GM12865 (cell line): ENCODE data around the gene ZNHIT2.

Experiments
- DNase-seq: peaks from one replicate; pipeline ENCODE4 v3.0.0; 2010; ENCODE audit warnings: low read depth
- H3K4me3 ChIP-seq: 2 replicates; pipeline ENCODE4 v1.5.1; 2011; ENCODE audit warnings: mild to moderate bottlenecking, low read depth, low read length, control low read depth
- TF ChIP-seq, protein P1 (sequence below): IDR thresholded peaks from 2 replicates; pipeline ENCODE4 v1.5.1; 2011; ENCODE audit warnings: low read length, control low read depth, low read depth, inconsistent platforms; ENCODE audit not compliant: insufficient read depth; ENCODE audit errors: missing control alignments

Gene ZNHIT2

DNA sequence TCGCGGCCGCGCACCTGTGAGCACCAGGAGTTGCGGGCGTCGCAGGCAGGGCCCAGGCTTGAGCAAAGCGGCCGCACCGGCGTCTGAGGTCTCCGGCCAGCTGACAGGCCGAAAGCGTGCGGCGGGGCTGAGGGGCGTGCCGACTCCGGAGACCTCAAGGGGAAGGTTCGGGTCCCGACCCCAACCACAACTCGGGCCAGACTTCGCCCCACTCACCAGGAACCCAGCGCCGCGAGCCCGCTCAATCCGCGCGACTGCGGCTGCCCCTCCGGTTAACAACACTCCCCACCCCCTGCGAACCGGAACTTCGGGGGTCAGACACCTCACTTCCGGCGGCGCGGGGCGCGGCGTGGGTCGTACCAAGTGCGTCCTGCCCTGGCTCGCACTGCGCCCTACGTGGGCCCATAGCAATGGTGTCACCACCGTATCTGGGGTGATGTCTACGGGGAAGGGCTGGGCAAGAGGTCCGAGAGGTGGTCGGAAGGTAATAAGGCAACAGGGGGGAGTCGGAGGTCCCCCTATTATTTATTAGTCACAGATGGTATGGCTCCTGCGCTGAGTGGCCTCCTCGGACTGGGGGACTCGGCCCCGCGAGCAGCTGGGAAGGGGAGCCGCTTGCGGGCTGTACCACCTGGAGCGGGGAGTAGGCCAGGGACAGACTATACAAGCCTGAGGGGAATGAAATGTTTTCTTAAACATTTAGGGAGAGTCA lies 16.9 kb upstream of the ZNHIT2 start, which contains the start of gene SYVN1:
TSS of gene SYVN1 (minus strand) at position 280 of the 712 bp plus-strand sequence. CDS start 918 bp downstream, outside the sequence.
- TF ChIP-seq, protein P1, sequence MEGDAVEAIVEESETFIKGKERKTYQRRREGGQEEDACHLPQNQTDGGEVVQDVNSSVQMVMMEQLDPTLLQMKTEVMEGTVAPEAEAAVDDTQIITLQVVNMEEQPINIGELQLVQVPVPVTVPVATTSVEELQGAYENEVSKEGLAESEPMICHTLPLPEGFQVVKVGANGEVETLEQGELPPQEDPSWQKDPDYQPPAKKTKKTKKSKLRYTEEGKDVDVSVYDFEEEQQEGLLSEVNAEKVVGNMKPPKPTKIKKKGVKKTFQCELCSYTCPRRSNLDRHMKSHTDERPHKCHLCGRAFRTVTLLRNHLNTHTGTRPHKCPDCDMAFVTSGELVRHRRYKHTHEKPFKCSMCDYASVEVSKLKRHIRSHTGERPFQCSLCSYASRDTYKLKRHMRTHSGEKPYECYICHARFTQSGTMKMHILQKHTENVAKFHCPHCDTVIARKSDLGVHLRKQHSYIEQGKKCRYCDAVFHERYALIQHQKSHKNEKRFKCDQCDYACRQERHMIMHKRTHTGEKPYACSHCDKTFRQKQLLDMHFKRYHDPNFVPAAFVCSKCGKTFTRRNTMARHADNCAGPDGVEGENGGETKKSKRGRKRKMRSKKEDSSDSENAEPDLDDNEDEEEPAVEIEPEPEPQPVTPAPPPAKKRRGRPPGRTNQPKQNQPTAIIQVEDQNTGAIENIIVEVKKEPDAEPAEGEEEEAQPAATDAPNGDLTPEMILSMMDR = no peak
- peak; percentile 94 for DNase-seq
- peak within 1 kb of the TSS; percentile 78 for H3K4me3 ChIP-seq

DNA sequence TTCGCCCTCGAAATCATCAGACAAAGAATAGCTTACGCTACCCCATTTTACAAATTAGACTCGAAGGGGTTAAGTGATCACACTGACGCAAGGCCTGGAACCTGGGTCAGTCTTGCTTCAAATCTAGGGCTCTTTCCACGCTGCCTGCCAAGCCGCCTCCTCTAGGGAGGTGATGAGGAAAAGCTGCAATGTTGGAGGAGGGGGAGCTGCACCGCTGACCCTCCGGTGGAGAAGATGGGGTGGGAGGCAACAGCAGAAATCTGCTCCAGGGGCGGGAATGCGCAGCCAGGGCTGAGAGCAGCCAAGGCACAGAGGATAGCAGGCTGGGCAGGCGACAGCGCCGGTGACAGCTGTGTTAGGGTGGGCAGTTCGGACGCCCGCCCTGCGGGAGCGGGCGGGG lies 16.2 kb upstream of the ZNHIT2 start:
- no peak for DNase-seq
- peak overlapping the region; percentile 78 for H3K4me3 ChIP-seq
- TF ChIP-seq, protein P1 = no peak

DNA sequence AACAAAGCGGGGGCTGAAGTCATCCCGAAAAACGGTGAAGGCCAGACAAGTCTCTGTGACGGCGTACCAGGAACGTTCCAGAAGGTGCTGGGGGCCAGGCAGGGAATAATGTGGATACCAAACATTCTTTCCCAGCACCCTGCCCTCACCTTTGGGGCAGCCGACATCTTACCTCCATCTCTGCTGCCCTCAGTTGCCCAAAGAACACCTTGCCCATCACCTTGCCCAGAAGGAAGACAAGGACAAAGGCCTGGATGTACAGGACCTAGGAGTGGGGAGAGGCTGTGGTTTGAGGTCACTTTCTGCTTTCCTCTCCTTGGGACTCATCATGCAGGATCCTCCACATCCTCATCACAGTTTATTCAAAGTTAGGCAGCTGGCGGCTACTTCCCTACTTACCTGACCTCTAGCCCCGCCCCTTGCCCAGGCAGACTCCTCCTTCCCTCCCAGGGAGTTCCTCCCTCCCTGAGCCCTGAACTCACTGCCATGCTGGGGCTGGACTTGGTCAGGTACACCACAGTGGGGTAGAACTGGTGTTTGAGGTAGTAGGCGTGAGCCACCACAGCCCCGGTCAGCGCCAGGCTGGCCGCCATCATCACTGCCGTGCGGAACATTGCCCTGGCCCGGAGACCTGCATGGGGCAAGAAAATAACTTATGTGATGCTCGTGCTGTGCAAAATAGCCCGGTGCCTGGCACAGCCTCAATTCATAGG lies 15.6 kb upstream of the ZNHIT2 start:
- H3K4me3 ChIP-seq = peak overlapping the region; percentile 78
- peak; percentile 85 for DNase-seq
- TF ChIP-seq, protein P1 = no peak

DNA sequence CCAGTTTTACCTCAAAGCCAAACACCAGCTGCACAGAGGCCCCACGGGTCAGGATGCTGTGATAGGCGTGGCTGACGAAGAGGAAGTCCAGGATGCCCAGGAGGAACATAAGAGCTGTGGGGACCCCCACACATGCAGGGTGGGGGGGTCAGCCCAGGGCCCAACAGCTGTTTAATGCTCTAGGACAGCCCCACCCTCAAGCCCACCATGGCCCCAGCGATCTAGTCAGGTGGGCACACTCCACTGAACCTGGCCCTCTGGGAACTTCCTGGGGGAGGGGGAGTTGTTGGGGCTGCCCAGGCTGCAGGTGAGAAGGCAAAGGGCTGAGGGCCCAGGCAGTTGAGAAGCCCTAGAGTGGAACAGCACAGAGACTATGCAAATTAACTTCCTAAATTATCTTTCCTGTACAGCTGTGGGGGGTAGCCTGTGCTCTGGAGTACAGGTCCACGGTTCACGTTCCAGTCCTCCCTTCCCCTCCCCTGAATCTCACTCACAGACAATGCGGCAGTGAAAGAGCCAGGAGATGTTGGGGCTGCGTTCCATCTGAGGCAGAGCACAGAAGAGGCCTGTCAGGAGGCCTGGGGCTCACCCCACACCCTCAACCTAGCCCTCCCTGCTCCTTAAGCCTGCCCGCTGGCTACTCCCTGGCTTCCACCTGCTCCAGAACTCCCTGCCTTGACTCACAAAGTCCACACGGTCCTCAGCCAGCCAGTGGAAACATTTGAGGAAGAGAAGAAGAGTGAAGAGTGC lies 14.9 kb upstream of the ZNHIT2 start:
- H3K4me3 ChIP-seq = peak overlapping the region; percentile 78
- DNase-seq = peak; percentile 82
- TF ChIP-seq, protein P1 = no peak

DNA sequence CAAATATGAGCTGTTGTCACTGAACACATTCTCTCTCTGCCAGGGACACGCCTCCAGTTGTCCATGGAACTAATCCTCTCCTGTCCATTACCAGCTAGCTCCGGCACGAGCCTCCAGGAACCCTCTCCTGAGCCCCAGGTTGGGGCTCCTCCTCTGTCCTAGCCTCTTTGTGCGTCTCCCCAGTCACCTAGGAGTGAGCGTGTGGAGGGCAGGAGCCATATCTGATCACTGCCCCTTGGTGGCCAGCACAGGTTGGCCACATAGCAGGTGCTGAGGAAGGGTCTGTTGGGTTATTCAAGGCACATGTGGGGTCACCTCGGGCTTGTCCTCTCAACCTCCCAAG lies 14.4 kb upstream of the ZNHIT2 start:
- TF ChIP-seq, protein P1 = no peak
- peak overlapping the region; percentile 78 for H3K4me3 ChIP-seq
- no peak for DNase-seq

DNA sequence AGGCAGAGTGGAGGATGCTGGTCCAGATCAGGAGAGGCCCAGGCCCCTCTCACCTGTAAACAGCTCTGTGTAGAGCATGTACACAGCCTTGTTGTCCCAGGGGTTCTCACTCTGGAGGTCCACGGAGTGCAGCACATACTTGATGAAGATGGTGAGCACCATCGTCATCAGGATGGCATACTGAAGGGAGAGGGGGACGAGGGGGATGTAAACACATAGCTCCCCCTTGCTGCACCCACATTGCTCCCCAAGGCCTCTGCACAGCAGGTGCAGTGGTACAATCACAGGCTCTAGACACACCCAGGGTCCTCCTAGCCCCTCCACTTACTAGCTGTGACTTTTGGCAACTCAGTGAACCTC lies 13.9 kb upstream of the ZNHIT2 start:
- no peak for DNase-seq
- TF ChIP-seq, protein P1 = no peak

More for the DNA sequence above, 13.9 kb upstream of the ZNHIT2 start:
- H3K4me3 ChIP-seq = no peak overlapping the region
